ENCODE data around the gene CD46.
"Not testable (repeated sequence)": the region's sequence is repeated elsewhere in the genome, so short reads cannot be mapped to it uniquely, and the experiment has no call there.

The CD46 gene

GRCh38 chr1:207751790-207752455 is at the start of gene CD46:
Gene CD46 (plus strand): TSS chr1:207752054. CDS start chr1:207752213, 159 bp downstream.
- DNase-seq, result peak; percentile 96

- DNase-seq, result no peak
Measured at GRCh38 chr1:207702317-207702716, 49.5 kb upstream of the CD46 start.

GRCh38 chr1:207703712-207704111 is 48.1 kb upstream of the CD46 start:
- no peak for DNase-seq

- not testable (repeated sequence) for DNase-seq
Measured at GRCh38 chr1:207708004-207708403, 43.9 kb upstream of the CD46 start.

GRCh38 chr1:207711285-207711684 is 40.6 kb upstream of the CD46 start:
- no peak for DNase-seq

- DNase-seq, result not testable (repeated sequence)
Measured at GRCh38 chr1:207712701-207713100, 39.2 kb upstream of the CD46 start.

- no peak for DNase-seq
Measured at GRCh38 chr1:207713529-207713928, 38.3 kb upstream of the CD46 start.

GRCh38 chr1:207719234-207719633 is 32.6 kb upstream of the CD46 start:
- no peak for DNase-seq

- not testable (repeated sequence) for DNase-seq
Measured at GRCh38 chr1:207728200-207728858, 23.5 kb upstream of the CD46 start.

GRCh38 chr1:207737503-207738157 is 14.2 kb upstream of the CD46 start:
- DNase-seq, result not testable (repeated sequence)

GRCh38 chr1:207738158-207738659 is 13.6 kb upstream of the CD46 start:
- not testable (repeated sequence) for DNase-seq

GRCh38 chr1:207740207-207740606 is 11.6 kb upstream of the CD46 start:
- no peak for DNase-seq

- DNase-seq, result no peak
Measured at GRCh38 chr1:207742850-207743555, 8.9 kb upstream of the CD46 start.

GRCh38 chr1:207744000-207744534 is 7.8 kb upstream of the CD46 start:
- no peak for DNase-seq

GRCh38 chr1:207745285-207745684 is 6.6 kb upstream of the CD46 start:
- DNase-seq, result no peak

GRCh38 chr1:207745839-207746767 is 5.8 kb upstream of the CD46 start:
- DNase-seq, result no peak

GRCh38 chr1:207747627-207748492 is 4.0 kb upstream of the CD46 start:
- no peak for DNase-seq

GRCh38 chr1:207748737-207749528 is 2.9 kb upstream of the CD46 start:
- no peak for DNase-seq

GRCh38 chr1:207750631-207751305 is 1.1 kb upstream of the CD46 start:
- DNase-seq, result no peak

Measured in right forelimb (tissue), 1 donor.